Stimulated activated CD4-positive, alpha-beta T cell treated with anti-CD3 and anti-CD28 coated beads, Interleukin-4, amount 100 ng/mL, for 1 hour (primary cell): ENCODE results near the gene ATP6V1G1.

ENCODE experiments used
- DNase-seq: peaks from one replicate; pipeline ENCODE4 v3.0.0-alpha.2; 2020

Gene ATP6V1G1

DNA sequence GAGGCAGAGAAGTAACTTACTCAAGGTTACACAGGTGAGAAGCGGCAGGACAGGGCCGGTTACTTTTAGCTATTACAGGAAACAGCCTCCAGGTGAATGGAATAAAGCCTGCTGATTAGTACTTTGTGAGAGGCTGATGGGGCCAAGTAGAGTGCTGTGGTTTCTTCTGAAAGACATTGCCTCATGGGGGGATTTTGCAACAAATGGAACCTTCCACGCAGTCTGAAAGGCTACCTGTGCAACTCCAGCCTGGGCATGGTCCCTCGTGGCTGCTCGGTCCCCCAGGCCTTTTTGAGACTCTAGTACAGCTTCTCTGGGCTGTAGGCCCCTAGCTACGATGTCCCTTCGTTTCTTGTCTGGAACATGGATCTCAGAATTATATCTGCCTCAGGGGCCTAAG is 25.5 kb downstream of the ATP6V1G1 start:
- DNase-seq, result no peak

DNA sequence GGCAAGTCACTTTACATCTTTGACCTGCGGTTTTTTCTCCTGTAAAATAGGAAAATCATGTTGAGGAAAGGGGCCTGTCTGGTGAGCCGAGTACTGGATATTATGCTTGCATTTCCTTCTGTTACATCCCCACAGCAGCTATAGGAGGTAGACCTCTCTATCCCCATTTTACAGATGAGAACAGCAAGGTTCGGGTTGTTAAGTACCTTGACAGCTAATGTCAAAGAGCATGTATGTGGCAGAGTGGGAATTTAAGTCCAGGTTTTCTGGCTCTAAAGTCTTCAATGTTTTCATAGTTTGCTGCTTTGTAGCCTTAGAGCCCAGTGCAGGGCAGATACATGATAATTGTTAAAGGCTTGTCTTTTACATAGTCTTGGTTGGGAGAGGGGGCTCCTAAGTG is 26.4 kb downstream of the ATP6V1G1 start:
- no peak for DNase-seq

DNA sequence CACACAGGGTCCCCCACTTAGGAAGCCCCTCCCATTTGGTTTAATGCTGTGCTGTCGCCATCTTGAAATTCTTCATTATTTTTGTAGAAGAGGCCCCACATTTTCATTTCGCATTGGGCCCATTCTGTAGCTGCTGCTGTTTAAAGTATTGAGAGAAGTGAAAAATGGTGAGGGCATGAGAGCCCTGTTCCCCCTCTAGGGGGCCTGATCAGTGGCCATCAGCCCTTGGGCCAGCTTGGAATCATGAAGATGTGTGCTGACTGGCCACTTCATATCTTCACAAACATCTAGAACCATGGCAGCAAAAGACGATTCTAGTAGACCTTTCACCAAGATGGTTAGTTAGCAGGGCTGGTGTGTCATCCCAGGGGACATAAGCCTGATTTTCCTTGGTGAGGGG is 26.8 kb downstream of the ATP6V1G1 start:
- no peak for DNase-seq

DNA sequence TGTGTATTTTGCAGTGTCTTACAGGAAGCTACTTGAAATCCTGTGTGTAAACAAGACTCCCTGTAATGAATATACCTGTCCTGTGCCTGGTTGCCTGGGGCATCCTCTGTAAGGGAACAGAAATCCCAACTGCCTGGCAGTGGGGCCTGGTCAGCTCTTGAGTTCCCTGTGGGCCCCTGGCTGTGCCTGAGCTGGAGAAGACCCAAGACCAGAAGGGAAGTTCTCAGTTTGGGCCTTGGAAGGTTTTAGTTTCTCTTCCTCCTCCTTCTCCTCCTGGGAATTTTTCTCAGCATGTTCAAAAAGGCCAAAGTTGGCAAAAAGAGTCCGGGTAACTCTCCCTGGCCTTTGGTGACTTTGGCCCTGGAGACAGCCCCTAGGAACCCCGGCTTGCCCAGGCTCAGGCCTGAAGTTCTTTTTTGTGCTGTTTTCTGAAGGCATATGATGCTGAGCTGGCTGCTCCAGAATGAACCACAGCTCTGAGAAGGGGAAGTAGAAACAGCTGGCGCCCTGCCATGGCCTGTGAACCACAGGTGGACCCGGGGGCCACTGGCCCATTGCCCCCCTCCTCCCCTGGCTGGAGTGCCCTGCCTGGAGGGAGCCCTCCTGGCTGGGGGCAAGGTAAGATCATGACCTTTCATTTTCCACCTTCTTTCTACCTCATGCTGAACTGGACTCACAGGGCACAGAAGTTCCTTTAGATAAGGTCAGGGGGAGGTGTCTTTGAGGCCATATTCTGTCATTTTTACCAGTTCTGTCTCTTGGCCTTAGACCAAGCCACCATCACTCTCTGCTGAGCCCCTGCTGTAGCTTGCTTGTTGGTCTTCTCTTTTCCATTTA is 29.3 kb downstream of the ATP6V1G1 start:
- DNase-seq, result no peak

DNA sequence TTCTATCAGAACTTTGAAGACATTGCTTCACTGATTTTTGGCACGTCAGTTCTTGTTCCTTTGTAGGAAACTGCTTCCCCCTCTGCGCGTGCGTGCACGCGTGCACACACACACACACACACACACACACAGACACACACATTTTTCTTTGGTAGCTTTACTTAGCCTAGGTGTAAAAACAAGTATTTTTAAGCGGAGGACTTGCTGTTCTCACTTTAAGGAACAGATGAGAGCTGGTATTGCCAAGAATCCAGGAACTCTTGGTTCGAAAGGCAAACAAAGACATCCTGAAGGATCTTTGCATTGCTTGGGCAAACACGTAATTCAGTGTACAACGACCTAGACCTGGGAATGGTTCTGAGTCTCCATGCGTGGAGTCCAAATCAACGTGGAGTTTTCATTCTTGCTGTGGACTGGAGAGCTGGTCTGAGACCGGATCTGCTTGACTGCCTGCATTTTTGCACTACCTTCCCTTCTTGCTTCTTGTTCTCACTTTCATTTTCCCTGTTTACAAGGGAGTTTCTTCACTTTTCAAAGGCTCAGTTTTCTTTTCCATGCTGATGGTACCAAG is 31.7 kb downstream of the ATP6V1G1 start:
- DNase-seq, result no peak

DNA sequence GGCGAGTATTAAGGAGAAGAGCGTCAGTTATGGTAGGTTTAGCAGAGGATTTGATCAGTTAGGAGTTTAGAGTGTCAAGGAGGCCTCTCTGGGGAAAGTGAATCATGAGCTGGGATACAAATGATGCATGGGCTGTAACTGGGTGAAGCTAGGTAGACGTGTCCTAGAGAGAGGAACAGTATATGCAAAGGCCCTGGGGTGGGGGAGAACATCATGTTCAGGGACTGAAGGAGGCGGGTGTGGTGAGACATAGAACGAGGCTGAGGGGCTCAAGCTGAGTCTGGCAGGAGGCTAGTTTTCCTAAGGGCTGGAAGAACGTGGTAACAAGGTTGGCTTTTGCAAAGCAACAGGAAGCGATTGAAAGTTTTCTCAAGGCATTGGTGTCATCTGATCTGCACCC is 34.0 kb downstream of the ATP6V1G1 start:
- no peak for DNase-seq

DNA sequence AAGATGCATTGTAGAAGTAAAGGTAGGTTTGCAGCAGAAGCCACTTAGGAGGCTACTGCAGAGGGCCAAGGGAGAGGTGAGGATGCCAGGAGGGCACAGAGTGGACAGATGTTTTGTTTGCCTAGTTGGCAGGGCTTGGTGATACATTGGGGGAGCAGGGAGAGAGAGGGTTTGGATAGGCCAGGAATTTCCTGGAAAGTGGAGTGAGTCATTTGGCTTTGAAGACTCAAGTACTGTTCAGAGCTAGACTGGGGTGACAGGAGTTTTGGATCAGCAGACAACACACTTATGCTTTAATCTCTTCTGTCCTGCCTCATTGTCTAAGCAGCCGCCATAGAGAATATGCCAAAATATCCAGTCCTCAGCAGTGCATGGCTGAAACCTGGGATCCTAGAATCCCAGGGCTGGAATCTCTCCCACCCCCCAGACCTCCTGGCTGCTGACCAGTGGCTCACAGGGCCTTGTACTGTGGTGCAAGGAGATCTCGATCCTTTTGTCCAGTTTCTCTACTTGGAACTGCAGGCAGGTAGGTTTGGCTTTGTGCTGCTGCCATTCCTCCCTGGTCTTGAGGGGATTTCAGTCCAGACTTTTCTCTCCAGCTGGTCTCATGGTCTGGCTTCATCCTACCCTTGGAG is 34.5 kb downstream of the ATP6V1G1 start:
- no peak for DNase-seq

DNA sequence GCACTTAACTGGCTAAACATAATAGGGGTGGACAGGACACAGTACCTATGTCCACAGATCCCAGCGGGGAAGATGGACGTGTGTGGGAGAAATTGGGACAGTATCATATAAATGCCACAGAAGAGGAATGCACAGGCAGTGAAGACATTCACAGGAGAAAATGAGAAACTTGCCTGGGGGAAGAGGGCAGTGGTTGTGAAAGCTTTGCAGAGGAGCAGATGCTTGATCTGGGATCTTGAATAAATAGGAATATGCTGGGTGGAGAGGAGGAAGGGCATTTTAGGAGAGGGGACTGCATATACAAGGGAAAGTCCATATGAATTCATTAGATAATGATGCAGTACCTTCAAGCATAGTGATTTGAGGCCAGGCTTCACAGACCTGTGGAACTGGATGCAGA is 37.1 kb downstream of the ATP6V1G1 start:
- DNase-seq, result no peak

DNA sequence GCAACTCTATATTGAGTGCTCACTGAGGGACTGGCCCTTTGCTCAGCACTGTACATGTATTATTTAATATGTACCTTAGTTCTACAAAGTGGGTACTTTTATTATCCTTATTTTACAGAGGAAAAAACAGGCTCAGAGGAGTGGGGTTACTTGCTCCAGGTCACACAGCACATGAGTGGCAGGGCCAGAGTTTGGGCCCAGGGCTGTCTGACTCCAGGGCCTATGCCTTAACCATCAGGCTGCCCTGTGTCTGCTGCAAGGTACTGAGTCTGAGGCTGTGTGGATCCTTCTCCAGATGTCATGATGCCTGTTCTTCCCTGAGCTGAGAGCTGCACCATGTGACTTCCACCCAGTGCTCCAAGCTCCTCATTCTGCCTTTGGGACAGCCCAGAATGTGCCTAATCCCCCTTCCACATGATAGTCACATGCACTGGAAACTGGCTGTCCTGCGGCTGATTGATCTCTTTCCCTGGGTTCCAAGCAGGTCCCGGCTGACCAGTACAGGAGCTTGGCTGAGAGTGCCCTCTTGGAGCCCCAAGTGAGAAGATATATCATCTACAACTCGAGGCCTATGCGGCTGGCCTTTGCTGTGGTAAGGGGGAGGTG is 38.9 kb downstream of the ATP6V1G1 start:
- no peak for DNase-seq

DNA sequence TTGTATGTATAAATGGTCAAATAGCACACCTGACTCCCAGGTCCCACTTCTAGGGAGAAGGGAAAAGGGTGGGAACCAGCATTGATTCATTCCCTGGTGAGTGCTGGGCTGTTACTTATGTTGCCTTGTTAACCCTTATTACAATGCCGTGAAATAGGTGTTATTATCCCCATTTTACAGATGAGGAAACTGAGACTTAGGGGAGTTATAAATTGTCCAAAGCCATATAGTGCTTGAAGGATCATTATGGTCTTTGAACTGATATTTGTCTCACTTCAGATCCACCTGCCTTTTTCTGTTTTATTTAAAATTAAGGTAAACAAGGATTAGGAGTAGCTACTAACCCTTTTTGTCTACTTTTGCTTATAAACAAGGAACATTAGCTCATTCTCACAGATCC is 40.0 kb downstream of the ATP6V1G1 start:
- no peak for DNase-seq

DNA sequence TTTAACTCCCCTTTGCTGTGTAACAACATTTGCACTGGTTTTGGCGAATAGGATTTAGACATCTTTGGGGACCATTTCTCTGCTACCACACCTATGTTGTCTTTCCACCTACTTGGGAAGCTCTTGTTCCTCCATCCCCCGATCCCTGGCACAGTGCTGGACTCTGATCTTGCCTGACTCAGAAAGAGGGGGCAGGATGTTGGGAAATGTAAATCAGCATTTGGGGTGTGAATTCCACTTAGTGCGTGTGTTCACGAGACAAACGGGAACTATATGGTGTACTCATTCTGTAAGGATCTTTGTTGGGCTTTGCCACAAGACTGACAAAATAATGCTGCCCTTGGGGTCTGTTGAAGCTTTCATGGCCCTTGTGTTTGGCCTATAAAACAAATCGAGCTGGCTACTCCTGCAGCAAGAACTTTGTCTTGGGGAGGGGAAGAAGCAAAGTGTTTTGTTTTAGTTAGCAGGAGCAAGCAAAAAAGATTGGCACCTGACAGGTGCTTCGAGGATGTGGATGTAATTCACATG is 42.1 kb downstream of the ATP6V1G1 start:
- no peak for DNase-seq

DNA sequence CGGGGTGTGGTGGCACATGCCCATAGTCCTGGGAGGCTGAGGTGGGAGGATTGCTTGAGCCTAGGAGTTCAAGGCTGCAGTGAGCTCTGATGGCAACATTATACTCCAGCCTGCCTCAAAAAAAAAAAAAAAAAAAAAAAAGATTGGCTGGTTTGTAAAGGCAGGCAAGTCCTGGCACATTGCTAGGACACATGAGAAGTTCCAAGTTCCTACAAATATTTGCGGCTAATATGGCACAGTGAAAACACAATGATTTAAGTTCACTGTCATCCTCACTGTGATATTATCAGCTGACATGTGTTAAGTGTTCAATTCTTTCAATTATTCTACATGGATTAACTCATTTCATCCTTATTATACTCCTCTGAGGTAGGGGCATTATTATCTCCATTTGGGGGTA is 43.6 kb downstream of the ATP6V1G1 start:
- no peak for DNase-seq

DNA sequence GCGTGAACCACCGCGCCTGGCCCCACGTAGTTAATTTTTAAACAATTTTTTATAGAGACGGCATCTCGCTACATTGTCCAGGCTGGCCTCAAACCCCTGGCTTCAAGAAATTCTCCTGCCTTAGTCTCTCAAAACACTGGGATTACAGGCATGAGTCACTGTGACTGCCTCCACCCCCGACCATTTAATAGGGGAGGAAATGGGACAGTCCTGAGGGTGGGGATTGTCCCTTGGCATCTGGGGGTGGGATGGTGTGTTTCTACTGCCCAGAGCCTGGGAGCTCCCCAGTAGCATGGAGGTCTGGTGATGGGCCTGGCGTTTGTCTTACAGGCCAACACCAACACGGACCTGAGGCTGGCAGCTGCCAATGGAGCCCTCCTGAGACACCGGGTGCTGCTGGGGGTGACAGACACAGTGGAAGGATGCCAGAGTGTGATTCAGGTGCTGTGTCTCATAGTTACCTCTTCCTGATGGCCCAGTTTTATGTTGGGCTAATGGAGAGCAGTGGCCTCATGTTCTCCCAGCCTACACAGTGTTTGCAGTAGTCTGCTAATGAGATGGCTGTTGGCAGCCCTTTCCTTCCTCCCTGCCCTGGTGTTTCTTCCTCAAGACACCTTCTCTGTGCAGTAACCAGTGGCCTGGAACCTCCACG is 46.0 kb downstream of the ATP6V1G1 start:
- DNase-seq, result no peak

DNA sequence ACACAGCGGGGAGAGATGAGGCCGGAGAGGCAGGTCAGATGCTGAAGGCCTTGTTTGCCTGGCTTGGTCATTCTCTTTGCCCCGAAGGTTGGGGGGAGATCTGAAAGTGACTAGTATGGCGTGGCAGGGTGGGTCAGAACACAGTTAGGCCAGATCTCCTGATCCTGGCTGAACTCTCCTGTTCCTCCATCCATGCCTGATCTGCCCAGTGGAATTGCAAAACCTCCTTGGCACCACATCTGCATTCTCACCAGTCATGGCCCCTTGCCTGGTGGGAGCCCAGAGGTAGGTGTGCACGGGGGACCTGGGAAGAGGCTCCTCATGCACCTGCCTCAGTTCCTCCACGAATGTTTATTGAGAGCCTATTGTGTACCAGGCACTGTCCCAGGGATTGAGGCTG is 46.8 kb downstream of the ATP6V1G1 start:
- no peak for DNase-seq

DNA sequence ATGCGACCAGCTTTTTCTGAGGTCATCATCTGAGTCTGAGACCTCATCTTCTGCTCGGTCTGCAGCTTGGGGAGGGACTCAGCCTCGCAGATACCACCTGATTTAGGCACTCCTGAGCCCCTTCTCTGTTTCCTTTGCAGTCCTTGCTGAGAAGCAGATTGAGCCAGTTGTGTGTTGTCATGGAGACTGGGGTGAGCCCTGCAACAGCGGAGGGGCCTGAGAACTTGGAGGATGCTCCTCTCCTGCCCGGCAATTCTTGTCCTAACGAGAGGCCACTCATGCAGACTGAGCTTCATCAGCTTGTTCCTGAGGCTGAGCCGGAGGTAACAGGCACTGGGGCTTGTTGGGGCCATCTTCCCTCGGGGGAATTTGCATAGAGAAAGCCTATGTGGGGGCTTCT is 50.8 kb downstream of the ATP6V1G1 start:
- DNase-seq, result no peak

DNA sequence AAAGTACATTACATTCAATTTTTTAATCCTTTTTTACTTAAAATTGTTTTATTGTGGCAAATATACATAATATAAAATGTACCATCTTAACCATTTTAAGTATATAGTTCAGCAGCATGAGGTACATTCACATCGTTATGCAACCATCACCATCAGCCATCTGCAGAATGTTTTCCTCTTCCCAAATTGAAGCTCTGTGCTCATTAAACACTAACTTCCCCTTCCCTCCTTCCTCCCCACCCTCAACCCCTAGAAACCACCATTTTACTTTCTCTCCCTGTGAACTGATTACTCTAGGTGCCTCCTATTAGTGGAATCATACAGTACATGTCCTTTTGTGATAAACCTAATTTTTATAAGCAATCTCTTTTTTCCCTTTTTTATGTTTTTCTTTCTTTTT is 54.4 kb downstream of the ATP6V1G1 start:
- no peak for DNase-seq

DNA sequence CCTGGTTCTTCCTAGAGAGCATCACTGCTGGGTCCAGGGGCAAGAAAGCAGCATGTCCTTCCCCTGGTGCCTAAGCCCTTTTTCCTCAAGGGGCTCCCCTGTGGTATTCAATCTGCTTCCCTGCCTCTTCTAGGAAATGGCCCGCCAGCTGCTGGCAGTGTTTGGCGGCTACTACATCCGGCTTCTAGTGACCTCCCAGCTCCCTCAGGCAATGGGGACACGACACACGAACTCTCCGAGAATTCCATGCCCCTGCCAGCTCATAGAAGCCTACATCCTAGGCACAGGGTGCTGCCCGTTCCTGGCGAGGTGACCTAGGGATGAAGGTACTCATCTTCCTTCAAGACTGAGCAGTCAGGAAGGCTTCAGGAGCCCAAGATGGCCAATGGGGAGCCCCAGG is 55.4 kb downstream of the ATP6V1G1 start:
- DNase-seq, result no peak

DNA sequence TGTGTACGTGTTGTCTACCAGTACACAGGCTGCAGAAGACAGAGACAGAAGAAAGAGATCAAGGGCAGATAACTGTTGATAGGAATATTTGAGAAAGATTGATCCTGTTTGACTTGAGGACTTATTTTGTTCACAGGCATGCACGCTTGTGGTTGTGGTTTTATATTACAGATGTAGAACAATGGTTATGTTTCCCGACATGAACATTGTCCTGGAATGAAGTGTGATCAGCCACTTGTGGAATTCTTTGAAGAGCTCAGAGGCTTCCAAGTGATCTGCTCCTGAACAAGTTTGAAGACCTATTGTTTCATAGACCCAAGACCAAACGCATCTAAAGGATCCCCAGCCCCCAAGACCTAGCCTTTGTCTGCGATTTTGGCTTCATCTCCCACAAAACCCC is 56.3 kb downstream of the ATP6V1G1 start:
- DNase-seq, result no peak
